CD8-positive, alpha-beta memory T cell (primary cell): ENCODE measurements around the gene DNAH2. TPM values are rescaled to one million over a fixed set of nuclear protein-coding genes. Genes with fewer than 3 reads are reported as not detected.
A peak's percentile ranks its signal among the peaks of the same experiment; 100 is the strongest.

Experiments
- CTCF ChIA-PET: fragments of 350-600 bp; sonication (Branson Sonifier 250); formaldehyde crosslinking; loops from one replicate; lab custom pipeline; 2021; ENCODE audit warnings: antibody characterized with exemption; lab: Charles Lee
- POLR2A ChIA-PET: fragments of 350-600 bp; sonication (Branson Sonifier 250); formaldehyde crosslinking; loops from one replicate; lab custom pipeline; 2021; ENCODE audit warnings: antibody characterized with exemption; lab: Charles Lee
- DNase-seq, 5 donors: peaks; one replicate each; pipeline versions ENCODE4 v3.0.0 to v3.0.0-alpha.2; 2020 to 2022; ENCODE audit warnings: mixed read lengths in 1 of 5
- H3K27ac ChIP-seq: one replicate; pipeline ENCODE4 v1.7.0; 2013; ENCODE audit warnings: low read depth, mild to moderate bottlenecking, low read length, moderate library complexity
- H3K27me3 ChIP-seq: 2 replicates; pipeline ENCODE4 v1.7.0; 2013; ENCODE audit warnings: low read length, mild to moderate bottlenecking; ENCODE audit not compliant: insufficient read depth, poor library complexity, severe bottlenecking
- H3K36me3 ChIP-seq: 2 replicates; pipeline ENCODE4 v1.7.0; 2013; ENCODE audit warnings: mild to moderate bottlenecking, low read length, moderate library complexity; ENCODE audit not compliant: insufficient read depth
- H3K4me1 ChIP-seq: 2 replicates; pipeline ENCODE4 v1.7.0; 2013; ENCODE audit warnings: mild to moderate bottlenecking, low read length, moderate library complexity; ENCODE audit not compliant: insufficient read depth
- H3K4me3 ChIP-seq: 2 replicates; pipeline ENCODE4 v1.7.0; 2013; ENCODE audit warnings: mild to moderate bottlenecking, low read length
- H3K9me3 ChIP-seq: 2 replicates; pipeline ENCODE4 v1.7.0; 2013; ENCODE audit warnings: mild to moderate bottlenecking, low read length
- H3K27ac Mint-ChIP-seq, 8 donors: one replicate each; pipeline ENCODE4 v1.8.0; 2020 to 2021; ENCODE audit warnings: mixed read lengths in 8 of 8, mild to moderate bottlenecking in 6 of 8, inconsistent platforms in 3 of 8, moderate library complexity in 3 of 8
- H3K27me3 Mint-ChIP-seq, 2 donors: one replicate each; pipeline ENCODE4 v1.8.0; 2020 to 2021; ENCODE audit warnings: mixed read lengths in 2 of 2, mild to moderate bottlenecking in 1 of 2, moderate library complexity in 1 of 2
- H3K36me3 Mint-ChIP-seq, 3 donors: one replicate each; pipeline ENCODE4 v1.8.0; 2020 to 2021; ENCODE audit warnings: mixed read lengths in 3 of 3, inconsistent platforms in 1 of 3, mild to moderate bottlenecking in 1 of 3
- H3K4me1 Mint-ChIP-seq, 3 donors: one replicate each; pipeline ENCODE4 v1.8.0; 2020 to 2021; ENCODE audit warnings: mixed read lengths in 3 of 3, inconsistent platforms in 1 of 3, mild to moderate bottlenecking in 1 of 3
- H3K4me3 Mint-ChIP-seq, 7 donors: one replicate each; pipeline ENCODE4 v1.8.0; 2020 to 2021; ENCODE audit warnings: mixed read lengths in 7 of 7, mild to moderate bottlenecking in 6 of 7, moderate library complexity in 4 of 7, inconsistent platforms in 2 of 7
- H3K9me3 Mint-ChIP-seq, 5 donors: one replicate each; pipeline ENCODE4 v1.8.0; 2020 to 2022; ENCODE audit warnings: mixed read lengths in 5 of 5, mild to moderate bottlenecking in 3 of 5, moderate library complexity in 2 of 5, inconsistent platforms in 1 of 5
- polyA plus RNA-seq: library from polyadenylated mRNA; unstranded; fragments of 300-500 nt; fragmentation: Illumina TruSeq; gene quantifications from one replicate; pipeline ENCODE4 v1.2.3, GENCODE V29; 2021
- total RNA-seq, 2 experiments: library from RNA; stranded (reverse); gene quantifications; one replicate each; pipeline ENCODE4 v1.2.3, GENCODE V29; 2021

The DNAH2 gene
- total and polyA plus RNA-seq, 3 experiments from 2014 or later: not detected

DNA sequence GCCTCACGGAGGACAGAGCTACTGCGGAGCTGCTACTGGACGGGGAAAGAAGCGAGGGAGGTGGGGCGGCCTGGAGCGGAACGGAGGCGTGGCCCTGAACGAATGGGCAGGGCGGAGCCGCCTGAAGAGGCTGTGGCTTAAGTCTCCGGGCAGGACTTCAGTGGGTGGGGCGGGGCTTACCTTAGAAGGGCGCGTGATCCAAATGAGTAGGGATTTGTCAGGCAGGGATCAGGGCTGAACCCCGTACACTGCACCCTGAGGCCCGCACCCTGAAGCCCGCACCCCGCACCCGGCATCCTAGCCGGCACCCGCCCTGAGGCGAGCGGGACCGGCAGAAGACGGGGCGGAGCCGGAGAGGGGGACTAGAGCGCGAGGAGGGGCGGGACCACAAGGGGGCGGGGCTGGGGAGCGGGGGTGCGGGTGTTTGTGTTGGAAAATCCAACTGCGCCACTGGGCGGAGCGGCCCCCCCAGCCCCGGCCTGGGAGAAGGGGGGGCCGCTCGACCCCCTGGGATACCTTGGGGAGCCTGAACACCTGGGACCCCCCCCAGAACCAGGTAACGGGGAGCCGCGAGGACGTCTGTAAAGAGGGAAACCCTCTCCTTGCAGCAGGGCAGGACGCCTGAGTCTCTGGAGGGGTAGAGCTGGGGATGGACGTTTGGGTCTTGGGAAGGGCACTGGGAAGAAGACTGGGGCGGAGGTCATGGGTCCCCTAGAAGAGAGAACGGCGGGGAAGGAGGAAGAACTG lies 116.4 kb downstream of the DNAH2 start, which contains the start of gene KDM6B:
TSS of gene KDM6B (plus strand) at position 423 of the 747 bp plus-strand sequence. CDS start 11,338 bp downstream, outside the sequence.
- peak; percentile 85 to 91 (median 88) for DNase-seq
- Histone ChIP-seq H3K36me3 (no peaks in the 10 kb centered on the region), H3K4me3 (peak within 1 kb of the TSS; percentile 86), H3K27ac (peak within 1 kb of the TSS; percentile 98), H3K9me3 (no peaks in the 10 kb centered on the region), H3K4me1 (peaks cover 31% of the 10 kb centered on the region), H3K27me3 (peaks cover 5% of the 10 kb centered on the region)
- Mint-ChIP-seq H3K27ac (peak within 1 kb of the TSS; percentile 99 to 100 (median 99)), H3K27me3 (peaks cover 9 to 17% of the 10 kb centered on the region in 2 donors), H3K9me3 (peaks cover 0 to 5% (median 0%) of the 10 kb centered on the region in 5 donors), H3K4me1 (peaks cover 35 to 41% (median 37%) of the 10 kb centered on the region in 3 donors), H3K4me3 (peak within 1 kb of the TSS; percentile 90 to 100 (median 95)), H3K36me3 (peaks cover 0 to 13% (median 0%) of the 10 kb centered on the region in 3 donors)
- POLR2A ChIA-PET: interaction anchor here (1.0 to 5.2 kb wide), 6 partner anchors 10 to 155 kb away, joined by 3 to 46 read pairs (median 6); partner anchors contain the start of genes CYB5D1, NAA38 and TMEM88
- CTCF ChIA-PET: interaction anchor here (0.6 to 7.1 kb wide), 20 partner anchors 8 to 156 kb away, joined by 3 to 69 read pairs (median 6); partner anchors contain the start of genes CYB5D1 and NAA38

DNA sequence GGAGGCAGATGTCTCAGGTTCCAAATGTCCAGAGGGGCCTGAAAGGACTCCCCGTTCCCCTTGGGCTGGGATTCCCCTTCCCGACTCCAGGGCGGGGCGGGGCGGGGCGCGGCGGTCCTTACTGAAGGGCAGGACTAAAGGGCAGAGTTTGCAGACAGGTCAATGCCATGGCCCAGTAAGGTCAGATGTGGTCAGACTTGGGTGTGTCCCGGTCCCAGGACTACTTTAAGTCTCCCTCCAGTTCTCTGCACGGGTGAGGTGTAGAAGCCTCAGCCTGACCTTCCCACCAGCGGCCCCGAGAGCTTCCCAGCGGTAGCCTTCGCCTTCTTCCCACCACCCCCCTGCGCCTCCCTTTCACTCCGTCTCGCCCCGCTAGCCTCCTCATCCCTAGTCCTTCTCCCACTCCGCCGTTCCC lies 117.0 kb downstream of the DNAH2 start:
- peak overlapping the region; percentile 99 to 100 (median 99) for H3K27ac Mint-ChIP-seq
- peaks cover 9 to 12% of the 10 kb centered on the region in 2 donors for H3K27me3 Mint-ChIP-seq
- H3K4me1 ChIP-seq: peaks cover 37% of the 10 kb centered on the region
- DNase-seq: peak in 3 of 5 donors; percentile 62 to 84 (median 73)
- H3K4me1 Mint-ChIP-seq: peaks cover 41 to 47% (median 43%) of the 10 kb centered on the region in 3 donors
- no peaks in the 10 kb centered on the region for H3K9me3 ChIP-seq
- peaks cover 0 to 18% (median 0%) of the 10 kb centered on the region in 3 donors for H3K36me3 Mint-ChIP-seq
- H3K36me3 ChIP-seq: no peaks in the 10 kb centered on the region
- ChIA-PET CTCF (interaction anchor here (0.6 to 7.1 kb wide), 19 partner anchors 9 to 155 kb away, joined by 3 to 69 read pairs (median 5); partner anchors contain the start of genes CYB5D1, NAA38 and RNF227), POLR2A (interaction anchor here (0.7 to 5.2 kb wide), 11 partner anchors 9 to 155 kb away, joined by 3 to 46 read pairs (median 5); partner anchors contain the start of genes CYB5D1, NAA38, RNF227 and TMEM88)
- peaks cover 0 to 5% (median 0%) of the 10 kb centered on the region in 5 donors for H3K9me3 Mint-ChIP-seq
- H3K4me3 Mint-ChIP-seq: peak overlapping the region; percentile 90 to 100 (median 95)
- H3K27ac ChIP-seq: peak overlapping the region; percentile 98
- H3K27me3 ChIP-seq: peaks cover 5% of the 10 kb centered on the region
- peak overlapping the region; percentile 86 for H3K4me3 ChIP-seq

DNA sequence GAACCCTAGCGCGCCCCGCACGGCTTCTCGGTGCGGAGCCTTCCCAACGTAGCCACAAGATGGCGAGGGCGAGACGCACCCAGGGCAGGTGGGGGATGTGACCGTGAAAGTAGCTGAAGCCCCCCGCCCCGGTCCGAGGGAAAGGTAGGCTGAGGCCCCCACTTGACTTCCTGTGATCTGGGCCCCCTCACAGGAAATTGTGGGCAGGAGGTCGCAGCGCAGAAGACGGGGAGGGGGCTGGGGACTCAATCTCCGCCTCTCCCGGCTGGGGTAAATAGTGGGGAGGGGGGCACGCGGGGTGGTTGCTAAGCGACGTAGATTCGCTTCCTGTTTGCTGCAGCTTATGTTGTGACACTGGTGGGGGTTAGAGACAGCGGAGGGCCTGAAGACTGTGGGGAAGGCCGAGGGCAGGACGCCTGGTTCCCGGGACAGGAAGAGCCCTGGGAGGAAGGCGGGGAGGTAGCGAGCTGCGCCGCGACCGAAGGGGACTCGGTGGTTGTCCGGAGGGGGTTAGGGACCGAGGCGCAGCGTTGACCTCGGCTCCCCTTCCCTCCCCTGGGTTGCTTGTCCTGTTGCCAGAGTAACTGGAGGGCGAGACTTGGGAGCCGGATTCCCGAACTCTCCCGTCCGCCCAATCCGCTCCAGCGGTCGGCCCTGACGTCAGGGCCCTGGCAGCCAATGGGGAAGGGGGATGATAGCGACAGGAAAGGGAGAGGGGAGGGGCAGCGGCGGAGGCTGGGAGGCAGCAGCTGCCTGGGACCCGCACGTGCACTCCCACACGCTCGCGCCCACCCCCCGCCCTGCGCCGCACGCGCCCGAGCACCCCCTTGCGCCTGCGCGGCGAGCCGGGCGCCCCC lies 117.6 kb downstream of the DNAH2 start:
- peaks cover 0 to 5% (median 0%) of the 10 kb centered on the region in 5 donors for H3K9me3 Mint-ChIP-seq
- peaks cover 44% of the 10 kb centered on the region for H3K4me1 ChIP-seq
- H3K4me1 Mint-ChIP-seq: peaks cover 46 to 53% (median 48%) of the 10 kb centered on the region in 3 donors

DNA sequence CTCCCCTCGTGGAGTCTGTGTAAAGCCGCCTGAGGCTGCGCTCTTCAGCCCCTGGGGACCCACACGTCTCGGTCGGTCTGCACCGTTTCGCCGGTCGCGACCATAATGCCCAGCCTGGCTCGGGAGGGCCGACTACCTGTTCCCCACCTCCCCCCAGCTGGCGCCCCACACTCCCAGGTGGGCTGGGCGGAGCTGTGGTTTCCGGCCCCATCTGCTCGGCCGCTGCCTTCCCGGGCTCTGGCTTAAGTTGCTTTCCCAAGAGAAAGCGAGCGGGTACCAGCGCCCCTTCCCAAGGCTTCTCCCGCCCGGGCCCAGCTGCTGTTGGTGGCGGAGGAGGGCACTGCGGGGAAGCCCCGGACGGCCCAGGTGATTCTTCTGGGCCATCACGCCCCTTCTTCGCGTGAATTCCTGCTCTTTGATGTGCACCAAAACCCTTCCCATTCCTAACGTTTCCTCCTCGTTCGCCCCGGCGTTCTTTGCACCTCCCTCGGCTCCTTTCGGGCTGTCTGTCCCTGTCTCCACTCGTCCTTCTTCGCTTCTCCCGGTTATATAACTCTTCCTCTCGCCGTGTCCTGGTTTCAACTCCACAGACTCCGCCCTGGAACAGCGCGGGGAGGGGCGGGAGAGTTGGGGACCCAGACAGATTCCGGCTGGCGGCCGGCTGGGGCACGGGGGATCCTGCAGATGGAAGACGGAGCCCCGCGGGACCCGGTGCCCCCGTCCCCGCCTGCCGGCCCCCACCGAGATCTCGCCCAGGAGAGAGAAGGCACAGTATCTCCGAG lies 118.5 kb downstream of the DNAH2 start:
- Histone ChIP-seq H3K4me3 (peak overlapping the region; percentile 86), H3K27ac (peak overlapping the region; percentile 98), H3K4me1 (peaks cover 52% of the 10 kb centered on the region), H3K9me3 (no peaks in the 10 kb centered on the region), H3K27me3 (no peaks in the 10 kb centered on the region), H3K36me3 (no peaks in the 10 kb centered on the region)
- Mint-ChIP-seq H3K4me3 (peak overlapping the region; percentile 87 to 100 (median 95)), H3K36me3 (peaks cover 0 to 30% (median 0%) of the 10 kb centered on the region in 3 donors), H3K4me1 (peaks cover 54 to 61% (median 56%) of the 10 kb centered on the region in 3 donors), H3K9me3 (peaks cover 0 to 5% (median 0%) of the 10 kb centered on the region in 5 donors), H3K27me3 (peaks cover 6 to 11% of the 10 kb centered on the region in 2 donors), H3K27ac (peak overlapping the region; percentile 97 to 100 (median 99))
- POLR2A ChIA-PET: interaction anchor here (0.7 to 5.2 kb wide), 6 partner anchors 8 to 459 kb away, joined by 3 to 46 read pairs (median 5); partner anchors contain the start of genes CYB5D1, NAA38, RNF227 and TMEM88
- CTCF ChIA-PET: interaction anchor here (0.8 to 7.1 kb wide), 16 partner anchors 7 to 238 kb away, joined by 3 to 69 read pairs (median 6); partner anchors contain the start of genes CYB5D1, NAA38, RNF227 and TP53
- DNase-seq: peak in 3 of 5 donors; percentile 55 to 62 (median 62)

More for the DNA sequence above, 117.6 kb downstream of the DNAH2 start:
- Histone ChIP-seq H3K36me3 (no peaks in the 10 kb centered on the region), H3K27ac (peak overlapping the region; percentile 98), H3K4me3 (peak overlapping the region; percentile 86), H3K27me3 (peaks cover 5% of the 10 kb centered on the region), H3K9me3 (no peaks in the 10 kb centered on the region)
- CTCF ChIA-PET: interaction anchor here (0.8 to 7.1 kb wide), 21 partner anchors 8 to 239 kb away, joined by 3 to 69 read pairs (median 5); partner anchors contain the start of genes CYB5D1, NAA38, RNF227 and TP53
- H3K36me3 Mint-ChIP-seq: peaks cover 0 to 23% (median 0%) of the 10 kb centered on the region in 3 donors
- peak overlapping the region; percentile 99 to 100 (median 99) for H3K27ac Mint-ChIP-seq
- peak overlapping the region; percentile 90 to 100 (median 95) for H3K4me3 Mint-ChIP-seq
- H3K27me3 Mint-ChIP-seq: peaks cover 9% of the 10 kb centered on the region in 2 donors
- DNase-seq: peak; percentile 88 to 96 (median 90)
- POLR2A ChIA-PET: interaction anchor here (0.7 to 5.2 kb wide), 13 partner anchors 9 to 459 kb away, joined by 3 to 46 read pairs (median 3); partner anchors contain the start of genes CYB5D1, NAA38, RNF227 and TMEM88

DNA sequence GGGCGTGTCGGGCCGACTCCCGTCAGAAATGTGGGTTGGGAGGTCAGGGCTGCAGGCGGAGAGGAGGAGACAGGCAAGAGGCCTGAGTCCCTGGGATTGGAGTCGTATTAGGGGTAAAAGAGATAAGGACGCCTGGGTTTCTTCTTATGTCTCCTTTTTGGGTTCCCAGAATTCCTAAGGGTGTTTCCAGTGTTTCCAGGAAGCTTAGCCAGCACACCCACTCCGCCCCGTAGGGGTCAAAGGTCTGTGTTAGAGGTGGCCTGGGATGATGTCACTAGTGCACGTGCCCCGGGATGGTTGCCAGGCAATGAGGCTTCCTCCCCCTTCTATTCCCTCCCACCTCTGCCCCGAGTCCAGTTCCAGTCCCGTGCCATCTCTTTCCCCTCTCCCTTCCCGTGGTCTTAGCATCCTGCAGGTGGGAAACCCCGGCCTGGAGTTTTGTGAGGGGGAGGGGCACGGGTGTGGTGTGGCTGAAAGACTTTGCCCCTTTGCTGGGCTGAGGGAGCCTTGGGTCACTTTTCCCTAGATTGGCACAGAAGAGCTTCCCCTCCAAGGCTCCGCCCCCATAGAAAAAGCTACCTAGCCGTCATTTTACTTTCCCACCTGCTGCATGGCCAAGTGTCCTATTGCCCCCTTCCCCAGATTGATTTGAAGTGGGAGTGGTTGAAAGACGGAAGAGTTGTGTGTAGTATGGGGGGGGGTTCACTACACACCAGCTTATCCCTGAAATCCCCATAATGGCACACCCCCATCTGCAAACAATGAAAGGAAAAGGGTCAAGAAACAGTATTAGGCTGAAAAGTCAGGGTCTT lies 119.3 kb downstream of the DNAH2 start:
- peaks cover 0 to 35% (median 0%) of the 10 kb centered on the region in 3 donors for H3K36me3 Mint-ChIP-seq
- H3K27me3 ChIP-seq: no peaks in the 10 kb centered on the region
- no peaks in the 10 kb centered on the region for H3K9me3 ChIP-seq
- CTCF ChIA-PET: interaction anchor here (1.3 to 7.1 kb wide), 3 partner anchors 9 to 155 kb away, joined by 3 to 69 read pairs (median 28); no protein-coding TSS in a partner anchor
- H3K4me3 ChIP-seq: peak overlapping the region; percentile 86
- H3K4me3 Mint-ChIP-seq: peak overlapping the region; percentile 87 to 100 (median 95)
- H3K27ac ChIP-seq: peak overlapping the region; percentile 98
- H3K27me3 Mint-ChIP-seq: peaks cover 2 to 9% of the 10 kb centered on the region in 2 donors
- H3K4me1 Mint-ChIP-seq: peaks cover 59 to 67% (median 62%) of the 10 kb centered on the region in 3 donors
- peak overlapping the region; percentile 97 to 100 (median 99) for H3K27ac Mint-ChIP-seq
- no peaks in the 10 kb centered on the region for H3K36me3 ChIP-seq
- POLR2A ChIA-PET: interaction anchor here (1.4 to 5.2 kb wide), 3 partner anchors 7 to 79 kb away, joined by 3 to 46 read pairs (median 44); partner anchors contain the start of genes CYB5D1, NAA38, RNF227 and TMEM88
- peak; percentile 40 to 78 (median 60) for DNase-seq
- H3K9me3 Mint-ChIP-seq: peaks cover 0 to 5% (median 0%) of the 10 kb centered on the region in 5 donors
- H3K4me1 ChIP-seq: peaks cover 56% of the 10 kb centered on the region
